HepG2 (cell line): ENCODE results near the gene CLRN2. TPM values are rescaled to one million over a fixed set of nuclear protein-coding genes. Genes with fewer than 3 reads are reported as not detected.

Source experiments
- ATAC-seq: fragments of 200-7000 bp; cut with Tn5 transposase; 3 replicates; pipeline ENCODE4 v1.9.1; 2020; ENCODE audit warnings: mild to moderate bottlenecking, moderate library complexity
- BruUV-seq: library from RNA; stranded (reverse); fragments of 400-500 nt; replicated peaks from 2 replicates; lab custom pipeline; 2021; lab: Mats Ljungman, UMichigan
- CTCF ChIA-PET: fragments of 300-600 bp; formaldehyde crosslinking; extraction: SDS; loops from one replicate; lab custom pipeline; 2021; ENCODE audit warnings: low total read pairs, inconsistent platforms, low intra/inter-chr PET ratio; lab: Yijun Ruan, JAX
- POLR2A ChIA-PET: fragments of 350-600 bp; sonication (Branson Sonifier 250); formaldehyde crosslinking; loops from one replicate; lab custom pipeline; 2020; ENCODE audit warnings: antibody characterized with exemption, inconsistent platforms; lab: Yijun Ruan, JAX
- DNase-seq: peaks from one replicate; pipeline ENCODE4 v3.0.0-alpha.2; 2015; ENCODE audit warnings: low spot score
- FAIRE-seq: peaks from 3 replicates; lab custom pipeline; 2011; peaks lifted over from hg19 to GRCh38; lab: Jason Lieb, UNC
- H2AFZ ChIP-seq: one replicate; pipeline ENCODE4 v1.6.1; 2011; ENCODE audit warnings: low read length, inconsistent platforms
- H3K27ac ChIP-seq: fragments of 300-600 bp; 3 replicates; pipeline ENCODE4 v1.8.0; 2011; ENCODE audit warnings: mixed run types, mild to moderate bottlenecking, mixed read lengths, low read length, inconsistent platforms; ENCODE audit not compliant: insufficient read depth; ENCODE audit errors: extremely low read length
- H3K27me3 ChIP-seq, 2 experiments: fragments of 200-600 bp in 1 of 2; 2 replicates in 1 of 2; 3 replicates in 1 of 2; pipeline versions ENCODE4 v1.6.0 to v1.8.0; 2011; ENCODE audit warnings: low read length in 2 of 2, mild to moderate bottlenecking in 2 of 2, moderate library complexity in 2 of 2, inconsistent platforms in 1 of 2; ENCODE audit not compliant: insufficient read depth in 2 of 2, control insufficient read depth in 1 of 2
- H3K36me3 ChIP-seq, 2 experiments: fragments of 200-600 bp in 1 of 2; replicated peaks in 1 of 2; 2 replicates in 1 of 2; 3 replicates in 1 of 2; pipeline versions ENCODE4 v1.5.1 to v1.8.0; 2011; ENCODE audit warnings: low read length in 2 of 2, inconsistent platforms in 1 of 2; ENCODE audit not compliant: insufficient read depth in 2 of 2, control insufficient read depth in 1 of 2
- H3K4me1 ChIP-seq: 2 replicates; pipeline ENCODE4 v1.5.1; 2012; ENCODE audit warnings: low read length, inconsistent platforms; ENCODE audit not compliant: insufficient read depth
- H3K4me2 ChIP-seq: 2 replicates; pipeline ENCODE4 v1.6.0; 2011; ENCODE audit warnings: low read depth, low read length, inconsistent platforms
- H3K4me3 ChIP-seq, 3 experiments: fragments of 200-600 bp in 1 of 3; sonication (generic), shearing (Covaris generic) in 1 of 3; replicated peaks in 1 of 3; 2 replicates each; pipeline ENCODE4 v1.5.1; 2011 to 2016; ENCODE audit warnings: low read length in 3 of 3, inconsistent platforms in 2 of 3, low read depth in 2 of 3, mild to moderate bottlenecking in 2 of 3, control low read depth in 1 of 3, mixed read lengths in 1 of 3; ENCODE audit not compliant: insufficient read depth in 1 of 3
- H3K79me2 ChIP-seq: one replicate; pipeline ENCODE4 v1.6.1; 2011; ENCODE audit warnings: low read length, inconsistent platforms; ENCODE audit not compliant: insufficient read depth
- H3K9ac ChIP-seq: 2 replicates; pipeline ENCODE4 v1.6.0; 2011; ENCODE audit warnings: mild to moderate bottlenecking, low read depth, low read length, inconsistent platforms; ENCODE audit not compliant: insufficient read depth
- H3K9me3 ChIP-seq: 2 replicates; pipeline ENCODE4 v1.5.1; 2012; ENCODE audit warnings: mild to moderate bottlenecking, low read length
- H4K20me1 ChIP-seq: 2 replicates; pipeline ENCODE4 v1.6.0; 2011; ENCODE audit warnings: inconsistent platforms, mild to moderate bottlenecking, low read length, moderate library complexity; ENCODE audit not compliant: insufficient read depth
- RNF2 ChIP-seq: fragments of 450-650 bp; conservative IDR thresholded peaks from 2 replicates; pipeline ENCODE4 v1.6.1; 2016; ENCODE audit warnings: low read depth
- SOX13 ChIP-seq, 3 experiments: fragments of 450-650 bp in 1 of 3; sonication (generic) in 1 of 3; formaldehyde crosslinking in 1 of 3; IDR thresholded peaks in 2 of 3; conservative IDR thresholded peaks in 1 of 3; 2 replicates each; pipeline versions ENCODE4 v1.5.0 to v1.6.1; 2016 to 2020; ENCODE audit warnings: antibody characterized with exemption in 1 of 3, mild to moderate bottlenecking in 1 of 3, missing compliant biosample characterization in 1 of 3, missing genetic modification reagents in 1 of 3, moderate library complexity in 1 of 3
- SOX5 ChIP-seq: IDR thresholded peaks from 2 replicates; pipeline ENCODE4 v1.6.1; 2016; ENCODE audit warnings: borderline replicate concordance
- SOX6 ChIP-seq, 2 experiments: fragments of 450-650 bp in 1 of 2; sonication (generic) in 1 of 2; formaldehyde crosslinking in 1 of 2; IDR thresholded peaks; 2 replicates each; pipeline versions ENCODE4 v1.4.0 to v1.6.1; 2017 to 2020; ENCODE audit warnings: antibody characterized with exemption in 1 of 2, mild to moderate bottlenecking in 1 of 2, missing genetic modification reagents in 1 of 2
- ZNF652 ChIP-seq: IDR thresholded peaks from 2 replicates; pipeline ENCODE4 v1.6.1; 2016; ENCODE audit warnings: low read depth, borderline replicate concordance
- ZNF850 ChIP-seq: sonication (generic); formaldehyde crosslinking; conservative IDR thresholded peaks from 2 replicates; pipeline ENCODE4 v1.9.0; 2021; ENCODE audit warnings: mild to moderate bottlenecking, missing genetic modification reagents
- WGBS: methylation state at CpG from one replicate; pipeline ENCODE4 v1.1.6; 2017; ENCODE audit warnings: low lambda C conversion rate; 5-methylcytosine and 5-hydroxymethylcytosine counted together
- in situ Hi-C: cut with HindIII; loops from 2 replicates; pipeline ENCODE4 v1.10.0; 2017; ENCODE audit warnings: low pct_unique_long_range_greater_than_20kb; ENCODE audit not compliant: extremely low pct_ligation_motif_present
- intact Hi-C: fragments of 100-400 bp; cut with micrococcal nuclease; formaldehyde crosslinking; loops from one replicate; pipeline ENCODE4 v1.10.0; 2022; ENCODE audit not compliant: unreplicated experiment
- polyA plus RNA-seq, 8 experiments: library from polyadenylated mRNA; depleted of rRNA in 3 of 8; stranded (reverse) in 7 of 8; unstranded in 1 of 8; fragments of >200 nt; fragmentation: Illumina TruSeq in 4 of 8; extraction: Trizol in 4 of 8; gene quantifications; 2 replicates each; pipeline versions ENCODE4 v1.2.1 to v1.2.3, GENCODE V29; 2011 to 2016; ENCODE audit warnings: low read depth in 4 of 8, missing spikeins in 1 of 8, mixed read lengths in 1 of 8; ENCODE audit not compliant: insufficient read depth in 1 of 8
- total RNA-seq, 5 experiments: library from RNA; depleted of rRNA; stranded (reverse); fragments of >200 nt; fragmentation: Illumina TruSeq; extraction: Trizol; gene quantifications; 2 replicates each; pipeline ENCODE4 v1.2.3, GENCODE V29; 2016; ENCODE audit warnings: low read depth in 1 of 5

Gene CLRN2
- total and polyA plus RNA-seq, 2 of the 13 experiments (the other 11 are each of a cell fraction or from before 2014, with no cell fraction given) = not detected

DNA sequence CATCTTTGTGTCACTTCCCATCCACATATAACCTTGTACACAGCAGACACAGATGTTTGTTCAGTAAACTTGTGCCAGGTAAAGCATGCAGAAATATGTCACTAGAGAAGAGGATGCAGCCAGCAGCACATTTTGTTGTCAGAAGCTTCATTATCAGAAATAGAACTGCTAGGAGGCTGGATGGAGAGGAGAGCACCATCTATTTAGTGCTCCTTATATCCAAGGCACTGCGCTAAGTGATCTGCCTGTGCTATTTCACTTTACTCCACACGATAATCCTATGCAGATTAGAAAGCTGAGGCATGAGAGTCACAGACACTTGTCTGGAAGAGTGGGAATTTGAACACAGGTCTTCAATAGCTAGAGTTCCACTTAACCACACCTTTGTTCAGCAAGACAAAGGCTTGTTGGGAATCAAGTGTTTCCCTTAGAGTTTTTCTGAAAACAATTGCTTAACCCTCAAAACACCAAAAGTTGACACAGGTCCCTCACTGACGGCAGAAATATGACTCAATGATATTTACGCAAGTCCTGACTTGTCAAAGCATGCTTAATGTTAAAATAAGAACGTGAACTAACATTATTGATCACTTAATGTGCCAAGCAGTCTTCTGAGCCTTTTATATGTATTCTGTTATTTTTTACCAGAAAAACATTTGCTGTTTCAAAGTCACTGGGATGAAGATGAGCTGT lies 1.8 kb upstream of the CLRN2 start:
- Histone ChIP-seq H3K4me2 (peak overlapping the region; percentile 85), H3K36me3 (peaks cover 0 to 7% of the 10 kb centered on the region in 2 experiments; a peak in 4 of 5 replicates), H3K4me1 (peaks cover 80% of the 10 kb centered on the region), H3K27ac (no peak overlapping the region), H3K4me3 (peak overlapping the region in 1 of 3 experiments; percentile 84; a peak in 1 of 6 replicates), H3K27me3 (no peaks in the 10 kb centered on the region; a peak in 1 of 5 replicates), H3K9ac (no peak overlapping the region), H3K79me2 (peaks cover 28% of the 10 kb centered on the region), H3K9me3 (no peaks in the 10 kb centered on the region), H2AFZ (no peak overlapping the region), H4K20me1 (peaks cover 4% of the 10 kb centered on the region; the same call in 1 of the 2 replicates)
- intact Hi-C loops (loop anchor here (1.0 to 10.0 kb wide), 4 partner anchors 23 to 122 kb away; no protein-coding TSS in a partner anchor), in situ Hi-C loops (no loop called here)
- ChIA-PET CTCF (interaction anchor here (1.5 kb wide), 1 partner anchor 124 kb away, joined by 4 read pairs; no protein-coding TSS in a partner anchor), POLR2A (interaction anchor here (1.1 to 2.4 kb wide), 2 partner anchors 18 to 31 kb away, joined by 5 to 9 read pairs; no protein-coding TSS in a partner anchor)
- WGBS = 26% methylated on average over 5 of the region's 5 CpGs
- ATAC-seq = no peak
- no TSS peak for BruUV-seq
- no peak for FAIRE-seq
- no peak for DNase-seq
- TF ChIP-seq SOX6 (IDR thresholded peaks at IDR 0.05) (no peak), SOX6 (CRISPR knock-in tag; IDR thresholded peaks at IDR 0.05) (peak; percentile 36; the same call in 1 of the 2 replicates), SOX5 (CRISPR knock-in tag) (peak; percentile 45; the same call in 1 of the 2 replicates), SOX13 (IDR thresholded peaks at IDR 0.05) (no peak), SOX13 (CRISPR knock-in tag; conservative IDR thresholded peaks at IDR 0.05 in 1 of 2, IDR thresholded peaks at IDR 0.05 in 1 of 2) (0 out of 4 replicates have a peak, but pooled peaks of 1 of the 2 experiments have one; percentile 12), ZNF850 (CRISPR knock-in tag) (no peak), ZNF652 (CRISPR knock-in tag) (peak; percentile 56; the same call in 1 of the 2 replicates), RNF2 (no peak)
